AG09309 (cell line): ENCODE results near the gene UBR3.

Experiments
- DNase-seq: peaks from one replicate; pipeline ENCODE4 v3.0.0-alpha.2; 2010; ENCODE audit warnings: low read depth
- H3K4me3 ChIP-seq: 2 replicates; pipeline ENCODE4 v1.5.1; 2011; ENCODE audit warnings: mild to moderate bottlenecking, low read depth, low read length, moderate library complexity; ENCODE audit not compliant: control insufficient read depth
- TF ChIP-seq, protein P1 (sequence below): IDR thresholded peaks from 2 replicates; pipeline ENCODE4 v1.5.1; 2011; ENCODE audit warnings: mild to moderate bottlenecking, low read depth, low read length, inconsistent platforms; ENCODE audit not compliant: insufficient read depth, control insufficient read depth; ENCODE audit errors: missing control alignments

Gene UBR3

DNA sequence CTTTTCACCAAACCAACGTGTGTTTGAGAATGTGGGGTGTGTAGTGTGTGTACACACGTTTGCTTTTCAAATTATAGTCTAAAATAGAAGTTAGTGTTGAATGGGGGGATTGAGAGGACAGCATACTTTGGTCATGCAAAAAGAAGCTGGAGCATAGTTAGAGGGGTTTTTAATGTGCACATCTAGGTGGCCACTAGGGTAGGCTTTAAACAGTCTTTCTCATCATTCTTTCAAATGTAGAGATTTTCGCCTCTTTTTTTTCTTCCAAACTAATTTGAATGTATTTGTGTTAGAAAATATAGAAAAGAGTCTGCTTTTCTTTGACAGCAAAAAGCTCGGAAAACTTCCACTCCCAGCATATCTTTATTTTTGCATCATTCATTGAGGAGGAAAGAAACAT, 185.5 kb downstream of the UBR3 start:
- TF ChIP-seq, protein P1, sequence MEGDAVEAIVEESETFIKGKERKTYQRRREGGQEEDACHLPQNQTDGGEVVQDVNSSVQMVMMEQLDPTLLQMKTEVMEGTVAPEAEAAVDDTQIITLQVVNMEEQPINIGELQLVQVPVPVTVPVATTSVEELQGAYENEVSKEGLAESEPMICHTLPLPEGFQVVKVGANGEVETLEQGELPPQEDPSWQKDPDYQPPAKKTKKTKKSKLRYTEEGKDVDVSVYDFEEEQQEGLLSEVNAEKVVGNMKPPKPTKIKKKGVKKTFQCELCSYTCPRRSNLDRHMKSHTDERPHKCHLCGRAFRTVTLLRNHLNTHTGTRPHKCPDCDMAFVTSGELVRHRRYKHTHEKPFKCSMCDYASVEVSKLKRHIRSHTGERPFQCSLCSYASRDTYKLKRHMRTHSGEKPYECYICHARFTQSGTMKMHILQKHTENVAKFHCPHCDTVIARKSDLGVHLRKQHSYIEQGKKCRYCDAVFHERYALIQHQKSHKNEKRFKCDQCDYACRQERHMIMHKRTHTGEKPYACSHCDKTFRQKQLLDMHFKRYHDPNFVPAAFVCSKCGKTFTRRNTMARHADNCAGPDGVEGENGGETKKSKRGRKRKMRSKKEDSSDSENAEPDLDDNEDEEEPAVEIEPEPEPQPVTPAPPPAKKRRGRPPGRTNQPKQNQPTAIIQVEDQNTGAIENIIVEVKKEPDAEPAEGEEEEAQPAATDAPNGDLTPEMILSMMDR: no peak
- no peak overlapping the region for H3K4me3 ChIP-seq
- no peak for DNase-seq

DNA sequence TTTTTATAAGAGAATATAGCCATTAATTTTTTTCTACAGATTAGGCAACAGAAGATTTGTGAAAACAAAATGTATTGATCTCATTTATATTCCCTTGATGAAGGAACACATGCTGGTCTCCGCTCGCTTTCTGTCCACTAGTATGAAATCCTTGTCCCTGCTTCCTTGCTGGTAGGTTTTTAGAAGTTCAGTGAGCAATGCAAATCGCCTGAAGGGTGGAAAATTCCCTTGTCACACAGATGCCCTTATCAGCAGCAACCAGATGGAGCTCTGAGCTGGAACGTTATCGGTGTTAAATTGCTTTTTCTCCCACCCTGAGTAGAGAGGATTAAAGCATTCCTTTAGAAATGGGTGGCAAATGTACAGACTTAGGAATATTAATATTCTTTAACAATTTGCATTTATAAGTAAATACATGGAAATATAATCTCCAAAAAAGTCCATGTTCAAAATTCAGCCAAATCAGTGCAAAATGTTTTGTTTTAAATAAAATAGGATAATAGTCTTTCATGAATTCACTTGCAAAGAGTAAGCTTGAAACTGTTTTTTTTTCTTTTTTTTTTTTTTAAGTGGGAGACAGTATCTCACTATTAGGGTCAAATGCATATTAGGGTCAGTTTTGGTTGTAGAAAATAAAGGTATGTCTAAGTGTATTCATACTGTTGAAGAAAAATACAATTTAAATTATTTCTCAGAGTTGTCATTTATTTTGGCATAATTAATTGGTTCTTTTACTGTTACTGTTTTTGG, 186.7 kb downstream of the UBR3 start:
- TF ChIP-seq, protein P1: no peak
- no peak for DNase-seq
- no peak overlapping the region for H3K4me3 ChIP-seq

DNA sequence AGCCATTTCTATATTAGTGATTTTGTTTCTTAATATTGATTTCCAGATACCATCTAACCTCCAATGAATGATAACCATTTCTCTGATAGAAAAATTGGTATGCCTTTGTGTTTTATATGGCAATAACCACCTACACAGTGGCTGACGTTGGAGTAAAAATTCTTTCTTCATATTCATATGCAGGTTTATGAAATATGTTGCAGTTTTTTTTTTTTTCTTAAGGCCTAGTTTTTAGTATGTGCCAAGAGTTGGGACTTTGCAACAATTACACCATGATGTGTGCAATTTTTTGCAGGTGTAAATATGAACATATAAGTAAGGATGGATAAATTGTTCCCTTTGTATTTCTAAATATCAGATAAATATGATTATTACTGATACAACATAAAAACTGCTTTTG, 187.5 kb downstream of the UBR3 start:
- no peak for DNase-seq
- no peak overlapping the region for H3K4me3 ChIP-seq
- TF ChIP-seq, protein P1: no peak

DNA sequence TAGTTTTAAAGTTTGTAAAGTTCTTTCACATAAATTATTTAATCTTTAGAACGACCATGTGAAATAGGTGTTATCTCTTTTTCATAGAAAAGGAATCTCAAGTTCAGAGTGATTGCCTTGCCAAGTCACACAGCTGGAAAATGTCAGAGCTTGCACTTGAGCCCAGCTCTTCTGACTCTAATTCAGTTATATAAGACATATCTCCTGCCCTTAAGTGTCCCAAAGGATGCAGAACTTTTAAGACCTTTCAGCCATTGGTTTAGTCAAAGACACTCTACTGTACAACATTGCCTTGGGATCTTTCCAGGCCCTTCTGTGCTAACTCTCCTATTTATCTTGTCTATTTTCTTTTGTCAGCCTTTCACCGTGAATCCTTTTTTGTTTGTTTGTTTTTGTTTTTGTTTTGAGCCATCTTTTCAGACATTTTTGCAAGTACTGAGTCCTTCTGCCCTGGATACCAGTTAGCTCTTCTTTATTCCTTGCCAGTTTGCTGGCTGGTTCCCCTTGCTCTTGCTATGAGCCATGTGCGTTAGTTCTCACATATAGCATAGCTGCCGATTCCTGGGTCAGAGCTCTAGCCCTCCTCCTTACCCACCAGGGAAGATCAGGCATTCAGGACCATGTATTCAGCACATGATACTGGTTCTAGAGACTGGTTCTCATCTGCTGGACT, 190.7 kb downstream of the UBR3 start:
- H3K4me3 ChIP-seq: no peak overlapping the region
- TF ChIP-seq, protein P1: no peak
- no peak for DNase-seq

DNA sequence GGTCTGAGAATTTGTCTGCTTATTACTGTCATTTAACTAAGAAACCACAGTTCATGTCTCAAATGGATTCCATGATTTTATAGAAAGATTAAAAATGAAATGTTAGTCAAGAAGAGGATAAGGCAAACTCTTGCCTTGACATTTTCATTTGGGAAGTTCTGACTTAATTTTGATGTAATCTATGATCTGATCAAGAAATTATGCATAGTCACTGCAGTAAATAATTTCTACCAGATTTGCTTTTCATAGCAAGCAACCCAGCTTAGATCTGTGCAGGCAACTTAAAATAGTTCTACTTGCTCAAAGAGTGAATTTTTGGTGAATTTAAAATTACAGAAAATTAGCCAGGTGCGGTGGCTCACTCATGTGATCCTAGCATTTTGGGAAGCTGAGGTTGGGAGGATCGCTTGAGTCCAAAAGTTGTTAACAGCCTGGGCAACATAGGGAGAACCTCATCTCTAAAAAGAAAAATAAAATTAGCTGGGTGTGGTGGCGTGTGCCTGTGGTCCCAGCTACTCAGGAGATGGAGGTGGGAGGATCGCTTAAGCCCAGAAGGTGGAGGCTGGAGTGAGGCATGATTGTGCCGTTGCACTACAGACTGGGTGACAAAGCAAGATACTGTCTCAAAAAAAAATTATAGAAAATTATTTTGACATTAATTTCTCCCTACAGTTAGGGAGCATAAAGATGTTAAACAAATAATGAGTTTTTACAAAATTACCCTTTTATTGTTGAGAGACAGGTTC, 192.0 kb downstream of the UBR3 start:
- H3K4me3 ChIP-seq: no peak overlapping the region
- DNase-seq: no peak
- TF ChIP-seq, protein P1: no peak

DNA sequence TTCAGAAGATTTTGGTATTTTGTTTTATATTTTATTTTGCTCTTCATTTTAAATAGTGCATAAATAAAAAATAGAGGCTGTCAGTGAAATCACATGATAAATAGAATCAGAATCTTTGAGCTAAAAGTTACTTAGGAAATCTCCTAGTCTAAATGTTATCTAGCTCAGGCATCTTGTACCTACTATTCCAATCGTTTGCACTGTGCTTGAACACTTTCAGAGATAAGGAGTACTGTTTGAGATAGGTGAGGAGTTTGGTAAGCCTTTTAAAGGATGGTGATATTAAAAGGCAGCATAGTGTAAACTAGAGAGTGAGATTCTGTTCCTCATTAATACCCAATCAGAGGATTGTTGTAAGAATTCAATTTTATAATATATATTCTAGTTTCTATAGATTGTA, 193.5 kb downstream of the UBR3 start:
- no peak for DNase-seq
- TF ChIP-seq, protein P1: no peak
- no peak overlapping the region for H3K4me3 ChIP-seq
